ENCODE results near the gene PRM2.

The PRM2 gene, protein sequence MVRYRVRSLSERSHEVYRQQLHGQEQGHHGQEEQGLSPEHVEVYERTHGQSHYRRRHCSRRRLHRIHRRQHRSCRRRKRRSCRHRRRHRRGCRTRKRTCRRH

DNA sequence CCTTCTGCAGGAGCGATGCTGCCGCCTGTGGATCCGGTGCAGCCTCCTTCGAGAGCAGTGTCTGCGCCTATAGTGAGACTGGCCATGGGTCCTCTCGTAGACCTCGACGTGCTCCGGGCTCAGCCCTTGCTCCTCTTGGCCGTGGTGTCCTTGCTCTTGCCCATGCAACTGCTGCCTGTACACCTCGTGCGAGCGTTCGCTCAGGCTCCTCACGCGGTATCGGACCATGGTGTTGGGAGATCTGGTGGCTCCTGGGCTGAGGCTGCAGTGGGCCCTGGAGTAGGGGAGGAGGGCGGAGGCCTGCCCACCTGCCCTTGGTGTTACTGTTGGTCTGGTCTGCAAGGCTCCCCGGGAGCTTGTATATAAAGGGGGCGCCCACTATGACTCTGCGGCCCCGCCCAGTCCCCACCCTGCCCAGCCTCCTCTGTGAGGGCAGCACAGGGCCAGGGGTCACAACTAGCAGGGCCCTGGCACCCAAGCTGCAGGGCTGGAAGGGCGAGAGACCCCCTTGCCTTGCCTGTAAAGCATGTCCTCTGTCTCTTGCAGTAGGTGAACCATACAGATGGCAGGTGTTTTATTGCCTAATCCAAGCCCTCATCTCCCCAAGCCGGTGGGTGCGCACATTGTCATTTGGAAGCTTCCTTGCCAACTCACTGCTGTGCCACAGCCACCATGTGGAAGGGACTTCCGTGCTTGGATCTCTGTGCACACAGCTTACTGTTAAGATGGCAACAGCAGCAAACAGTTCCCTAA, at the start of gene PRM2:
TSS of gene PRM2 (minus strand) at position 338 of the 753 bp plus-strand sequence. CDS start at position 228, 110 bp downstream.
- no peak for DNase-seq (ENCODE audit: low spot score)

DNA sequence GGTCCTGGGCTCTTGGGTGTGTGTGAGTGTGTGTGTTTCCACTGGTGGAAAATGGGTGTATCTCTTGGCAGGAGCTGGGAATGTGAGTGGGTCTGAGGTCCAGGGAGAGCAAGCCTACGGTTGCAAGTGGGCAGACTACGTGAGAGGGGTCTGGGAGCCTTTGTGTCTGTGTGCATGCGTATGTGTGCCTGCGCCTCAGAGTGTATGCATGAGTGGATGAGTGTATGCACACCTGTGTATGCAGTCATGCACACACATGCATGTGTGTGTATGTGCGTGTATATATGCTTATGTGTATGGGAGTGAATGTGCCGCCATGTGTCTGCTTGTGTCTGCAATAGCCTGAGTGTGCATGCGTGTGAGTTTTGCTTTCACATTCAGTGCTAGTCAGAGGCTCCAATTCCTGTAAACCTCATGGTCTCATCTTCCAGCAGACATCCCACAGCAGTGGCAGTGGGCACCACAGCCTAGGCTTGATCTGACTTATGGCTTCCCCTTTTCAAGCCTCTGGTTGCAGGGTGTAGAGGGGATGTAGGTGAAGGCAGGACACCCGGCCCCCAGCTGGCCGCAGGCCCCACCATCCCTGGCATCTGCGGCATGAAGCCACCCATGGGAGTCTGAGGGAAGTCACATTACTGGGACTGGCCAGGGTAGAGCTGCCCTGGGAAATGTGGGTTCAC, 49.3 kb upstream of the PRM2 start:
- DNase-seq (ENCODE audit: low spot score): no peak

DNA sequence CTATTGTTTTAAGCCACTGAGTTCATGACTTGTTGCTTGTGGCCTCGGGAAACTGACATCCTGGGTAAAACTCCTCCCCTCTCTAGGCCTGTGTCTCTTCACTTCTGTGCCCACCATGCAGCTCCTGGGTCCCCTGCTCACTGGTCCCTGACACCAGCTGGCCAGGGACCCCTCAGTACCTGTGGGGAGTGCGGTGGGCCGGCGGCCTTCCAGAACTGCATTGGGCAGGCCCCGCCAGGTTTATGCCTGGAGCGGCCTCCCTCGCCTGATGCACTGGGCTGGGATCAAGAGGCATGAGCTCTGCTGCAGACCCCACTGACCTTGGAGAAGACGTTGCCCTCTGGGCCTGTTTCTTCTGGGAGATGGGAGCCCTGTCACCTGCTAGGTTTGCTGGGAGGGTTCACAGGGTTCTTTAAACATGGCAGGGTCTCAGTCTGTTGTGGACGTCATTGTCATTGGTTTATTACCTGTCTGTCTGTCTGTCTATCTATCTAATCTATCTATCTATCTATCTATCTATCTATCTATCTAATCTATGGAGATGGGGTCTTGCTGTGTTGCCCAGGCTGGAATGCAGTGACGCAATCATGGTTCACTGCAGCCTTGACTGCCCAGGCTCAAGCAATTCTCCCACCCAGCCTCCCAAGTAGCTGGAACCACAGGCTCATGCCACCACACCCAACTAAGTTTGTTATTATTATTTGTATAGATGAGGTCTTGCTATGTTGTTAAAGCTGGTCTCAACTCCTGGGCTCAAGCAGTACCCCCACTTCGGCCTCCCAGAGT, 47.5 kb upstream of the PRM2 start:
- no peak for DNase-seq (ENCODE audit: low spot score)

DNA sequence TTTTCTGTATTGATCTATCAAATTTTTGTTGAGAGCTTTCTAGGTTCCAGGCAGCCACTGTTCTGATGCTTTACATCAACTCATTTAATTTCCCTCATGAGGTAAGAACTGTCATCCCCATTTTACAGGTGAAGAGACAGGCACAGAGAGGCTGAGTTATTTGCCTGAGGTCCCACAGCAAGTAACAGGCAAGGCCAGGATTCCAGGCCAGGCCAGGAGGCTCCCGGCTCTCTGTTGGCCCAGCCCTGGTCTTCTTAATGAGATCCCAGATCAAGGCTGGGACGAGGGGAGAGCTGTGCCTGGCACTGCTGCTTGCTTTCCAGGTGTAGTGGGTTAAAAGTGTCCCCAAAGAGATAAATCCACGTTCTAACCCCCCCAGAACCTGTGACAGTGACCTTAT, 46.5 kb upstream of the PRM2 start:
- DNase-seq (ENCODE audit: low spot score): no peak

DNA sequence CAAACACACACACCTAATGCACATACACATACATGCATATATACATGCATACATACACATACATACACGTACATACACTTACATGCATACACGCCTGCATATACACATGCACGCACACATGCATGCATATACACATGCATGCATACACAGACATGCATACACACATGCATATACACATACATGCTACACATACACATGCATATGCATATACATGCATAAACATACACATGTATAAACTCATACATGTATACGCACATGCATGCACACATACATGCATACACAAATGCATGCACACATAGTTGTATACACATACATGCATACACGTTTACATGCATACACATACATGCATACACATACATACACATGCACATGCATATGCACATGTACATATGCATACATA, 45.4 kb upstream of the PRM2 start:
- no peak for DNase-seq (ENCODE audit: low spot score)

DNA sequence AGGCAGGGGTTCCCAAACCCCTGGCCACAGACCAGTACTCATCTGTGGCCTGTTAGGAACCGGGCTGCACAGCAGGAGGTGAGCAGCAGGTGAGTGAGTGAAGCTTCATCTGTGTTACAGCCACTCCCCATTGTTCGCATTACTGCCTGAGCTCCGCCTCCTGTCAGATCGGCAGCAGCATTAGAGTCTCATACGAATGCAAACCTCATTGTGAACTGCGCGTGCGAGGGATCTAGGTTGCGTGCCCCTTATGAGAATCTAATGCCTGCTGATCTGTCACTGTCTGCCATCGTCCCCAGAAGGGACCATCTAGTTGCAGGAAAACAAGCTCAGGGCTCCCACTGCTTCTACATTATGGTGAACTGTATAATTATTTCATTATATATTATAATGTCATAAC, 43.9 kb upstream of the PRM2 start:
- DNase-seq (ENCODE audit: low spot score): no peak

DNA sequence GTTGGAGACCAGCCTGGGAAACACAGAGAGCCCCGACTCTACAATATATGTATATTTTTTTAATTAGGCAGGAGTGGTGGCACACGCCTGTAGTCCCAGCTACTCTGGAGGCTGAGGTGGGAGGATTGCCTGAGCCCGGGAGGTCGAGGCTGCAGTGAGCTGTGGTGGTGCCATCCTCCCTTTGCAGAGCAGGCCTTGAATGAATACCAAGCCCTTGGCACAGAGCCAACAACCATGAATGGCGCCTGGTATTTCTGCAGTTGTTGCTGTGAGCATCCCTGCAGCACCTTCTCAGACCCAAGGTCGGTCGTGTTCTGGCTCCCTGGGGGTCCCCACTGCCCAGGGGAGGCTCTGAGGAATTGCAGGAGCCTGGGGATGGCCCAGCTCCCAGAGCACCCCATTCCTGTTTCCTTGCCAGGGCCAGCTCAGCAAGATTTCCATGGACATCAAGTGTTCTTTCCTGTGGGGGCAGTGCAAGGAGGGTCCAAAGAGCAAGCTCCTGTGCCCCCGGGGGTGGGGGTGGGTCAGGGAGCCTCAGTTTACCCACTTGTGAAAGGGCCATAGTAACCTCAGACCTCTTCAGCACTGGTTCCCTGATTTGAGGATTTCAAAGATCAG, 43.4 kb upstream of the PRM2 start:
- DNase-seq (ENCODE audit: low spot score): no peak

DNA sequence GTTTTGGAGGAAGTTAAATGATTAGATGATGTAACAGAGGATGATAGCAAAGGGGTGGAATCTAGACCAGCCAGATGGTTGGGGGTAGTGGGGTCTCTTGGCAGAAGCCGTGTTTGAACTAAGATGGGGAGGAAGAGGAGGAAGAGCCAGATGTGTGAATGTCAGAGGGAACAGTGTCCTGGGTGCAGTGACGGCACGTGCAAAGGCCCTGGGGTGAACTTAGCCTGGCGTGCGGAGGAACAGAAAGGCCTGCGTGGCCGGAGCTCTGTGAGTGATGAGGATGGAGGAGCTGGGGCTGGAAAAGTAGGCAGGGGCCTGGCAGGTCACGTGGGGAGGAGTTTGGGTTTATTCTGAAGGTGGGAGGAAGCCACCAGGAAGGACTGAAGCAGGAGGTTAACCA, 42.5 kb upstream of the PRM2 start:
- DNase-seq (ENCODE audit: low spot score): no peak

DNA sequence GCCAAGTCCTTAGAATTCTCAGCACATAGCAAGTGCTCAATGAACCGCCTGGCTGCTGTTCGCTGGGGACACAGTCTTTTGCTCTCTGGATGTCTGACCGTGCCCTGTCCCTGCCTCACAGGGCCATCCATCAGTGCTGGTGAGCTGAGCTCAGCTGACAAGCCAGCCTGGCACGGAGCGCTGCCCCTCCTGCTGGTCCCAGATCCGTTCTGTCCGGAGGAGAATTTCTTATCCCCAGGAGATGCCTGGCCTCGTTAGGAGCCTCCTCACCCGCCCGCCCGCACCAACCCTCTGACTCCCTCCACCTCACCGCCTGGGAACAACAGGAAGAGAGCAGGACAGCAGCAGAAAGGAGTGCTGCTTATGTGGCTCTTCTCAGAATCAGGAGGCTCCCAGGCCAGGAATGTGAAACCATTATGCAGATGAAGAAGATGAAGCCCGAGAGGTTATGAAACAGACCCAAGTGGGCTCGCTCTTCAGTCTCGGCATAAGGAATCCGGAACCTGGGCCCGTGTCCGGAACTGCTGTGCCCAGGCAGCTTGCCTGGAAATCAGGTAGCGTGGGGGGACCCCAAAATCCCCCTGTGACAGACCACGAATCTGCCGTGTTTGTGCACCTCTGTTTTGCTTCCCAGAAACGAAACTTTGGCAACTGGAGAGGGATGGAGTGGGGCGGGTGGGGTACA, 40.2 kb upstream of the PRM2 start:
- no peak for DNase-seq (ENCODE audit: low spot score)

DNA sequence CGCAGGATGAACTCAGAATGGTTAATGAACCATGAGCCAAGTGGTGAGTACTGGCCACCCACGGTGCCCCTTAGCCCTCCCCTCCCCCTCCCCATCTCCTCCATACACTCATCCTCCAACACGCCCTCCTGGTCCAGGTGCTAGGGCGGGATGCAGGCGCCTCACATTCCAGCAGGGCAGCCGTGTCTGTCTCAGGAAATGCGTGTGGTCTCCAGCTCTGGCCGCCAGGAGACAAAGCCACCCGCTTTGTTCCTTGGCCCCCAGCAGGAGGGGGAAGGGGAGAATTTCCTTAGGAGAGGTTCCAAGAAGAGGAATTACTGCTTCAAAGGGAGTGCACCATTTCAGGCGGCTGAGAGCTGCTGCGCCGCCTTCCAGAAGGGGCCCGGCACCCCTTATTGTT, 39.2 kb upstream of the PRM2 start:
- DNase-seq (ENCODE audit: low spot score): no peak

DNA sequence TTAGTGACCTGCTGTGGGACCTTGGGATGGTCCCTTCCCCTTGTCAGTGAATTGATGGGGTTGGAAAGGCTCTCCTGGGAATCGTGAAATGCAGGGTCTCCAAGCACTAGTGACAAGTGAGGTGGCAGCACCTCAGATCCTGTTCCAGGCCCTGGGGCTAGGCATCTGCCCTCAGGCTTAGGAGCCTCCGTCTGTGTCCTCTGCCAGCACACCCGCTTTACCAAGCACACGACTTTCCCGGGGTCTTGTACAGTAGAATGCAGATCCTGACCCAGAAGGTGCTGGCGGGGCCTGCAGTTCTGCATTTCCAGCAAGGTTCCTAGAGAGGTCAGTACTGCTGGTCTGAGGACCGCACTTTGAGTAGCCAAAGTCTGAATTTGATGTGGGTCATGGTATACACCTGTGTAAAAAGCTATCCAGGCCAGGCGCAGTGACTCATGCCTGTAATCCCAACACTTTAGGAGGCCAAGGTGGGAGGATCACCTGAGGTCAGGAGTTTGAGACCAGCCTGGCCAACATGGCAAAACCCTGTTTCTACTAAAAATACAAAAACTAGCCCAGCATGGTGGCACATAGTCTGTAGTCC, 38.1 kb upstream of the PRM2 start:
- DNase-seq (ENCODE audit: low spot score): no peak

DNA sequence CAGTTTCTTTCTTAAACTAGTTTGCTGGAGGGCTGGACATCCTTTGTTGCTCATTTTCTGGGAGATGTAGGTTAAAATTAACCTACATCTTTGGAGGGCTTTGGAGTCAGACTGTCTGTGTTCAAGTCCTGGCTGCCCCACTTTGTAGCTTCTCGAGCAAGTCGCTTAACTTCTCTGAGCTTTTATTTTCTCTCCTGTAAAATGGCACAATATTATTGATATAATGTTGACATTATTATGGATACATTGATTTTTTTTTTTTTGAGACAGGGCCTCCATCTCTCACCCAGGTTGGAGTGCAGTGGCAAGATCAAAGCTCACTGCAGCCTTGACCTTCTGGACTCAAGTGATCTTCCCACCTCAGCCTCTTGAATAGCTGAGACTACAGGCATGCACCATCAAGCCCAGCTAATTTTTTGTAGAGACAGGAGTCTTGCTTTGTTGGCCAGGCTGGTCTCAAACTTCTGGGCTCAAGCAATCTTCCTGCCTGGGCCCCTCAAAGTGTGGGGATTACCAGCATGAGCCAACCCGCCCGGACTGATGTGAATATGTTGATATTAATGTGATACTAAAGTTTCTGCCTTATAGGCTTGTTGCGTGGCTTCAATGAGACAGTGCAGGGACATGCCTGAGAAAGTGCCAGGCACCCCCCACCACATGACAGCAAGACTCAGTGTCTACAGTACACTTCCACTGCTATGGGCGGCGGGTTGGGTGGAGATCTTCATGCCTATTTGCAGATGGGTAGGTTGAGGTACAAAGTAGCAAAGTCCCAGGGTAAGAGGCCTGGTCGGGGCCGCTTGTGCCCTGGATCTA, 37.4 kb upstream of the PRM2 start:
- DNase-seq (ENCODE audit: low spot score): no peak

DNA sequence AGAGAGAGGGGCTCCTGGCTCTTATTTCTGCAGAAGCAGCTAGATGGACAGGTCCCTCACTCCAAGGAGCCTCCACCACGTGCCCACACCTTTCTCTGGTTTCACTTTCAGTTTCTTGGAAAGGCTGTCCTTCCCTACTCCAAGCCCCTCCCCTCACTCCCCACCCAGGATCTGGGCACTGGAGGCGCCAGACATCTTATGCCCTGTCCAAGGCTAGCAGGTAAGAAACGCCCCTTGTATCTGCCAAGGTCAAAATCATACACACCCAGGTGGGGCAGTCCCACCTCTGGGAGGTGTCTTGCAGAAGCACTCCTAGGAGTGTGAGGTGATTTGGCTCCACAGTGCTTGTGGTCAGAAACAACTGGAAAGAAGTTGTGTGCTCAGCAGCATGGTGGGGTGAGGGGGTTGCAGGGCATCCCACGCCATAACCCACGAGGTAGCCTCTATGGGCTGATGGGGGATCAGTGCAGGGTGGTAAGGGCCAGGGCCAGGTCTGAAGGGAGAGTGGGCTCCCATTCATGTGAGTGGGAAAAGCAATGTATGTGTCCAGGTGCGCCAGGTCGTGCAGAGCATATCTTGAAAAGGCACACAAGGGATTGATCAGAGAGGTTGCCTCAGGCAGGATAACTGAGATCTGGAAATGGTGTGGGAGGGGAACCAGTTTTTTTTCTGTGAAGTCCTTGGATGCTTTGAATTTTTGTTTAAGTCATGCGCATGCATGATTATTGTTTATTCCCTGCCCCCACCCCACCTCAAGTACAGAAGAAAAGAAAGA, 36.6 kb upstream of the PRM2 start:
- DNase-seq (ENCODE audit: low spot score): peak; percentile 44

DNA sequence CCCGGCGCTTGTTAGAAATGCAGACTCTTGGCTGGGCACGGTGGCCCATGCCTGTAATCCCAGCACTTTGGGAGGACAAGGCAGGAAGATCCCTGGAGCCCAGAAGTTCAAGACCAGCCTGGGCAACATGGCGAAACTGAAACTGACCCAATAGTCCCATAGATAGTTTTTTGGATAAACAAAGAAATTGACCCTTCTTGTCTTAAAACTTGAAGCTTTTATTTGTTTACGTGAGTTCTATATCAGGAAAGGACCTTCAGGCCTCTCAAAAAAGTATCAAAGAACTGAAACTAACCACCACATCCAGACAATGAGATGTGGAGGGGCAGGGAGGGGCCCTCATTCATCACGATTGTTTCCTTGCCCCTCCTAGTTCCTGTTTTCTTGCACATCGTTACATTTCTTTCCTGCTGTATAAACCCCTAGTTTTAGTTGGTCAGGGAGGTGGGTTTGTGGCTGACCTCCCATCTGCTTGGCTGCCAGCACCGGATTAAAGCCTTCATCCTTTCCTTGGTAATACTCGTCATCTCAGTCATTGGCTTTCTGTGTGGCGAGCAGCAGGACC, 34.8 kb upstream of the PRM2 start:
- no peak for DNase-seq (ENCODE audit: low spot score)

DNA sequence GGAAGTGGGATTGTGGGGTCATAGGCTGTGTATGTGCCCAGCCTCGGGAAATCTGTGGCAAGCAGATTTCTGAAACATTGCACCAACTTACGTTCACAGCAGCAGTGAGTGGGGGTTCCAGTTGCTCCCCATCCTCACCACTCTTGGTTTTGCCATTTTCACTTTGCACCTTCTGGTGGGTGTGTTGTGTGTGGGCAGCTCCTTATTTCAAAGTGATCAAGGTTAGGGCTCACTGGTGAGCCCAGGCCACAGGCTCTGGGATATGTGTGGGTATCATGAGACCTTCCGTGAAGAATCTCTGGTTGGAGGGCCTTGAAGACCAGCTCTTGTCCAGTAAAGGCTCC, 34.3 kb upstream of the PRM2 start:
- no peak for DNase-seq (ENCODE audit: low spot score)

DNA sequence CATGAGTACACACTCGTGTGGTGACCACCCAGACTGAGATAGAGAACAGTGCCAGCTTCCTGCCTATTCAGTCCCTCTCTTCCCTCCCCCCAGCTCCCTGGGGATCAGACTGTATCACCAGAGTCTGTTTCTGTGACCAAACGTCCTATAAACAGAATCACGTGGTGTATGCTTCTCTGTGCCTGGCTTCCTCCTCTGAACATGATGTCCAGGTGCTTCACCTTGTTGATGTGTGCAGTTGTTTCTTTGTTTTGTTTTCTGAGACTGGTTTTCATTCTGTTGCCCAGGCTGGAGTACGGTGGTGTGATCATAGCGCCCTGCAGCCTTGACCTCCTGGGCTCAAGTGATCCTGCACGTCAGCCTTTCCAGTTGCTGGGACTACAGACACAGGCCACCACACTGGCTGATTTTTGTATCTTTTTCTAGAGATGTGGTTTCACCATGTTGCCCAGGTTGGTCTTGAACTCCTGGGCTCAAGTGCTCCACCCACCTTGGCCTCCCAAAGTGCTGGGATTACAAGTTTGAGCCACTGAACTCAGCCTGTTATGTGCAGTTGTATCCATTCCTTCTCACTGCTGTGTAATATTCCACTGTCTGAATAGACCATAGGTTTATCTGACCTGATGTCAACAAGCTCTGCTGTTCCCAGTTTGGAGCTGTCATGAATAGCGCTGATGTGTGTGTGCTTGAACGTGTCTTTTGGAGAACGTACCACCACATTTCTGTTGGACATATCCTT, 33.8 kb upstream of the PRM2 start:
- no peak for DNase-seq (ENCODE audit: low spot score)

DNA sequence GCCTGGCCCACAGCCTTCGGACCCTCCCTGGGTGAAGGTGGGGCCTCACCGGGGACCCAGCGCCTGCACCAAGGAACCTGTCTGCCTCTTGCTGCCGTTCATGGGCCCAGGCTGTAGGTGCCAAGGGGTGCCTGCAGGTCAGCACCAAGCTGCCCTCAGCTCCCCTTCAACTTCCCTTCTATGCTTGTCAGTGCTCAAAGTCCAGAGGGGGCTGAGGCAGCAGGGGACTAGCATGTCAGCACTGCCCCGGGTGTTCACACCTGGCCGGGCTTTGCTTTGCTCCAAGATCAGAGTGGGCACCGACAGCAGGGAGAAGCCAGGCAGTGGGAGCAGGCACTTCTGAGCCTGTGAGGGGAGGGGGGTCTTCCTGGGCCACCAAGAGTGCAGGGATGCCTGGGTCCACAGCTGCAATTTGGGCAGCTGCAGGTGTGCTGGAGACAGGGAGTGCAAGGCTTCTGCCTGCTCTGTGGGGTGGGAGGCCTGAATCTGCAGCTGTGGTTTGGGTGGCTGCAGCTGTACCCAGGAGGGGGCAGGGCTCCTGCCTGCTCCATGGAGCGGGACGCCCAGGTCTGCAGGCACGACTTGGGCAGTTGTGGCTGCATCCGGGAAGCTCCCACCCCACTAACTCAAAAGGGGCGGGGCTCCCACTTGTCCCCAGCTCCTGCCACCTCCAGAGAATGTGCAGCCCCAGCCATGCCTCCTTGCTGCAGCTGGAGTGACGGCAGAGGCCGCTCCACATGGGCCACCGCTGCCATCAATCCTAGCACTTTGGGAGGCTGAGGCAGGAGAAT, 32.4 kb upstream of the PRM2 start:
- no peak for DNase-seq (ENCODE audit: low spot score)

Data from HuH-7.5 (cell line).